HepG2 (cell line): ENCODE data around the gene HECTD2. TPM values are rescaled to one million over a fixed set of nuclear protein-coding genes. Genes with fewer than 3 reads are reported as not detected.

Source experiments
- AHDC1 ChIP-seq: sonication (generic); formaldehyde crosslinking; IDR thresholded peaks from 2 replicates; pipeline ENCODE4 v1.5.1; 2020; ENCODE audit warnings: mild to moderate bottlenecking, missing genetic modification reagents, borderline replicate concordance
- ATF1 ChIP-seq: IDR thresholded peaks from 2 replicates; pipeline ENCODE4 v1.6.1; 2016; ENCODE audit warnings: mild to moderate bottlenecking, control low read depth
- ATM ChIP-seq: fragments of 450-650 bp; IDR thresholded peaks from 2 replicates; pipeline ENCODE4 v1.7.1; 2017; ENCODE audit warnings: mild to moderate bottlenecking, borderline replicate concordance
- CBX5 ChIP-seq: sonication (generic); formaldehyde crosslinking; IDR thresholded peaks from 2 replicates; pipeline ENCODE4 v1.4.0; 2020; ENCODE audit warnings: missing genetic modification reagents, borderline replicate concordance
- FOXK2 ChIP-seq: fragments of 450-650 bp; IDR thresholded peaks from 2 replicates; pipeline ENCODE4 v1.6.1; 2016
- GTF2F1 ChIP-seq: fragments of 150-350 bp; IDR thresholded peaks from 2 replicates; pipeline ENCODE4 v1.6.1; 2014; ENCODE audit warnings: low read length
- HES4 ChIP-seq: sonication (generic); formaldehyde crosslinking; IDR thresholded peaks from 2 replicates; pipeline ENCODE4 v1.9.0; 2021; ENCODE audit warnings: mild to moderate bottlenecking, missing genetic modification reagents, borderline replicate concordance
- HNRNPH1 ChIP-seq: fragments of 200-400 bp; formaldehyde crosslinking; optimal IDR thresholded peaks from 2 replicates; pipeline ENCODE3; 2017; ENCODE audit warnings: mild to moderate bottlenecking, low read depth, low read length
- NBN ChIP-seq: fragments of 450-650 bp; conservative IDR thresholded peaks from 2 replicates; pipeline ENCODE4 v1.6.1; 2017
- NKX3-1 ChIP-seq: sonication (generic); formaldehyde crosslinking; IDR thresholded peaks from 2 replicates; pipeline ENCODE4 v1.5.0; 2020; ENCODE audit warnings: missing genetic modification reagents
- PLRG1 ChIP-seq: fragments of 450-650 bp; conservative IDR thresholded peaks from 2 replicates; pipeline ENCODE4 v1.6.1; 2016
- POLR2G ChIP-seq: fragments of 200-400 bp; formaldehyde crosslinking; IDR thresholded peaks from 2 replicates; pipeline ENCODE4 v1.6.1; 2018; ENCODE audit warnings: mild to moderate bottlenecking, low read depth, low read length, moderate library complexity
- REXO4 ChIP-seq: sonication (generic); formaldehyde crosslinking; IDR thresholded peaks from 2 replicates; pipeline ENCODE4 v1.8.0; 2022; ENCODE audit warnings: missing genetic modification reagents, mild to moderate bottlenecking, borderline replicate concordance
- SP140L ChIP-seq: sonication (generic); formaldehyde crosslinking; IDR thresholded peaks from 2 replicates; pipeline ENCODE4 v1.4.0; 2020; ENCODE audit warnings: missing genetic modification reagents, borderline replicate concordance
- SYNCRIP ChIP-seq: fragments of 200-400 bp; formaldehyde crosslinking; IDR thresholded peaks from 2 replicates; pipeline ENCODE4 v1.6.1; 2018; ENCODE audit warnings: mild to moderate bottlenecking, low read depth, low read length; ENCODE audit not compliant: insufficient read depth
- ZBTB44 ChIP-seq: sonication (generic); formaldehyde crosslinking; IDR thresholded peaks from 2 replicates; pipeline ENCODE4 v1.4.0; 2020; ENCODE audit warnings: missing genetic modification reagents
- ZNF234 ChIP-seq: sonication (generic); formaldehyde crosslinking; conservative IDR thresholded peaks from 2 replicates; pipeline ENCODE4 v1.5.1; 2020; ENCODE audit warnings: mild to moderate bottlenecking, missing genetic modification reagents
- ZNF251 ChIP-seq: sonication (generic); formaldehyde crosslinking; IDR thresholded peaks from 2 replicates; pipeline ENCODE4 v1.9.0; 2021; ENCODE audit warnings: mild to moderate bottlenecking, missing genetic modification reagents
- ZNF253 ChIP-seq: sonication (generic); formaldehyde crosslinking; IDR thresholded peaks from 2 replicates; pipeline ENCODE4 v1.8.0; 2022; ENCODE audit warnings: mild to moderate bottlenecking, missing genetic modification reagents, borderline replicate concordance
- ZNF263 ChIP-seq: sonication (generic); formaldehyde crosslinking; IDR thresholded peaks from 2 replicates; pipeline ENCODE4 v1.4.0; 2020; ENCODE audit warnings: missing genetic modification reagents
- ZNF619 ChIP-seq: sonication (generic); formaldehyde crosslinking; IDR thresholded peaks from 2 replicates; pipeline ENCODE4 v1.4.0; 2020; ENCODE audit warnings: mild to moderate bottlenecking, missing genetic modification reagents
- ZNF713 ChIP-seq: sonication (generic); formaldehyde crosslinking; IDR thresholded peaks from 2 replicates; pipeline ENCODE4 v1.4.0; 2020; ENCODE audit warnings: mild to moderate bottlenecking, missing genetic modification reagents
- ZNF747 ChIP-seq: sonication (generic); formaldehyde crosslinking; IDR thresholded peaks from 2 replicates; pipeline ENCODE4 v1.8.1; 2023; ENCODE audit warnings: missing genetic modification reagents, mild to moderate bottlenecking, borderline replicate concordance
- ZNF761 ChIP-seq: sonication (generic); formaldehyde crosslinking; conservative IDR thresholded peaks from 2 replicates; pipeline ENCODE4 v1.4.0; 2020; ENCODE audit warnings: mild to moderate bottlenecking, missing genetic modification reagents
- ZSCAN22 ChIP-seq: sonication (generic); formaldehyde crosslinking; IDR thresholded peaks from 2 replicates; pipeline ENCODE4 v1.4.0; 2020; ENCODE audit warnings: mild to moderate bottlenecking, missing genetic modification reagents
- ZSCAN30 ChIP-seq: sonication (generic); formaldehyde crosslinking; IDR thresholded peaks from 2 replicates; pipeline ENCODE4 v1.5.0; 2020; ENCODE audit warnings: mild to moderate bottlenecking, missing genetic modification reagents
- polyA plus RNA-seq, 8 experiments: library from polyadenylated mRNA; depleted of rRNA in 3 of 8; stranded (reverse) in 7 of 8; unstranded in 1 of 8; fragments of >200 nt; fragmentation: Illumina TruSeq in 4 of 8; extraction: Trizol in 4 of 8; gene quantifications; 2 replicates each; pipeline versions ENCODE4 v1.2.1 to v1.2.3, GENCODE V29; 2011 to 2016; ENCODE audit warnings: low read depth in 4 of 8, missing spikeins in 1 of 8, mixed read lengths in 1 of 8; ENCODE audit not compliant: insufficient read depth in 1 of 8
- total RNA-seq, 5 experiments: library from RNA; depleted of rRNA; stranded (reverse); fragments of >200 nt; fragmentation: Illumina TruSeq; extraction: Trizol; gene quantifications; 2 replicates each; pipeline ENCODE4 v1.2.3, GENCODE V29; 2016; ENCODE audit warnings: low read depth in 1 of 5

Gene HECTD2
- total and polyA plus RNA-seq, 2 of the 13 experiments (the other 11 are each of a cell fraction or from before 2014, with no cell fraction given) = 3.2 to 5.2 TPM

GRCh38 chr10:91556691-91557566 lies 146.8 kb downstream of the HECTD2 start (continued):
- TF ChIP-seq ZBTB44 (CRISPR knock-in tag) = no peak
- no peak for TF ChIP-seq ZSCAN30
- TF ChIP-seq REXO4 = no peak
- no peak for TF ChIP-seq ZNF251 (CRISPR knock-in tag)
- no peak for TF ChIP-seq ATM
- no peak for TF ChIP-seq ZNF263 (CRISPR knock-in tag)
- no peak for TF ChIP-seq SYNCRIP
- peak; percentile 70 for TF ChIP-seq FOXK2
- 0 out of 2 replicates have a peak, but pooled peaks have one; percentile 48 for TF ChIP-seq SP140L (CRISPR knock-in tag)
- TF ChIP-seq ZNF761 = no peak
- TF ChIP-seq ATF1 (CRISPR knock-in tag) = no peak
- no peak for TF ChIP-seq POLR2G
- TF ChIP-seq ZNF234 = no peak
- TF ChIP-seq ZNF619 (CRISPR knock-in tag) = no peak
- peak; percentile 94 for TF ChIP-seq AHDC1 (CRISPR knock-in tag)
- peak; percentile 65; the same call in 1 of the 2 replicates for TF ChIP-seq NKX3-1 (CRISPR knock-in tag)
- no peak for TF ChIP-seq HNRNPH1
- no peak for TF ChIP-seq ZNF253 (CRISPR knock-in tag)
- no peak for TF ChIP-seq HES4 (CRISPR knock-in tag)
- TF ChIP-seq ZNF747 (CRISPR knock-in tag) = 0 out of 2 replicates have a peak, but pooled peaks have one; percentile 57
- TF ChIP-seq GTF2F1 = no peak
- TF ChIP-seq ZSCAN22 (CRISPR knock-in tag) = no peak
- no peak; the same call in 1 of the 2 replicates for TF ChIP-seq CBX5
- TF ChIP-seq ZNF713 (CRISPR knock-in tag) = no peak
- TF ChIP-seq NBN = no peak
- no peak for TF ChIP-seq PLRG1
